ENCODE results near the gene MAD1L1. TPM values are rescaled to one million over a fixed set of nuclear protein-coding genes. Genes with fewer than 3 reads are reported as not detected.

Gene MAD1L1
- total and polyA plus RNA-seq, 4 donors, result 12.8 to 20.7 (median 16.5) TPM

DNA sequence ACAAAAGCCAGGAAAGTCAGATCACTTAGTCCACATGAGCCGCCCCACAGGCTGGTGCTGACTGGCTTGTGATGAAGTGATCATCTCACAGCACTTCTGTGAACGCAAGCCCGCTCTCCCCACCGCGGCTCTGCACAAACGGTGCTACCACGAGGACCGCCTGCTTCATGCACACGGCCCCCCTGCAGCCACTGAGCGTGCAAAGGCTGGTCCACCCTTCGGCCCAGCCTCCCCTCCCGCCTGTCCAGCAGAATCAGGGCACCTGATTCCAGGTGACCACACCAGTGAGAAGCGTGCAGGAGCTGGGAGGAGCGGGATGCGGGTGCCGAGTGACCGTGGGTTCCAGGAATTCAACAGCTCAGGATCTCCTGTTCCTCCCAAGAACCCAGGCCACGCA, 32.2 kb downstream of the MAD1L1 start:
- no peak for TF ChIP-seq JUND (IDR thresholded peaks at IDR 0.05)
- TF ChIP-seq EGR1 (IDR thresholded peaks at IDR 0.05; ENCODE audit: low read depth in 2 of 2), result no peak
- TF ChIP-seq SP1 (IDR thresholded peaks at IDR 0.05), result no peak
- no peak for TF ChIP-seq FOXA1 (IDR thresholded peaks at IDR 0.05)
- TF ChIP-seq, protein P1, sequence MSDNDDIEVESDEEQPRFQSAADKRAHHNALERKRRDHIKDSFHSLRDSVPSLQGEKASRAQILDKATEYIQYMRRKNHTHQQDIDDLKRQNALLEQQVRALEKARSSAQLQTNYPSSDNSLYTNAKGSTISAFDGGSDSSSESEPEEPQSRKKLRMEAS (IDR thresholded peaks at IDR 0.05), result no peak
- no peak for TF ChIP-seq HNF4G (IDR thresholded peaks at IDR 0.05)
- TF ChIP-seq REST (IDR thresholded peaks at IDR 0.05), result no peak
- TF ChIP-seq, protein P2, sequence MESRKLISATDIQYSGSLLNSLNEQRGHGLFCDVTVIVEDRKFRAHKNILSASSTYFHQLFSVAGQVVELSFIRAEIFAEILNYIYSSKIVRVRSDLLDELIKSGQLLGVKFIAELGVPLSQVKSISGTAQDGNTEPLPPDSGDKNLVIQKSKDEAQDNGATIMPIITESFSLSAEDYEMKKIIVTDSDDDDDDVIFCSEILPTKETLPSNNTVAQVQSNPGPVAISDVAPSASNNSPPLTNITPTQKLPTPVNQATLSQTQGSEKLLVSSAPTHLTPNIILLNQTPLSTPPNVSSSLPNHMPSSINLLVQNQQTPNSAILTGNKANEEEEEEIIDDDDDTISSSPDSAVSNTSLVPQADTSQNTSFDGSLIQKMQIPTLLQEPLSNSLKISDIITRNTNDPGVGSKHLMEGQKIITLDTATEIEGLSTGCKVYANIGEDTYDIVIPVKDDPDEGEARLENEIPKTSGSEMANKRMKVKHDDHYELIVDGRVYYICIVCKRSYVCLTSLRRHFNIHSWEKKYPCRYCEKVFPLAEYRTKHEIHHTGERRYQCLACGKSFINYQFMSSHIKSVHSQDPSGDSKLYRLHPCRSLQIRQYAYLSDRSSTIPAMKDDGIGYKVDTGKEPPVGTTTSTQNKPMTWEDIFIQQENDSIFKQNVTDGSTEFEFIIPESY (IDR thresholded peaks at IDR 0.05), result no peak
- TF ChIP-seq RAD21 (IDR thresholded peaks at IDR 0.05), result no peak
- no peak for TF ChIP-seq RXRA (IDR thresholded peaks at IDR 0.05)
- TF ChIP-seq FOXA2 (IDR thresholded peaks at IDR 0.05), result no peak
- TF ChIP-seq GABPA (IDR thresholded peaks at IDR 0.05 in 1 of 2, conservative IDR thresholded peaks at IDR 0.05 in 1 of 2), result no peak
- TF ChIP-seq, protein P3, sequence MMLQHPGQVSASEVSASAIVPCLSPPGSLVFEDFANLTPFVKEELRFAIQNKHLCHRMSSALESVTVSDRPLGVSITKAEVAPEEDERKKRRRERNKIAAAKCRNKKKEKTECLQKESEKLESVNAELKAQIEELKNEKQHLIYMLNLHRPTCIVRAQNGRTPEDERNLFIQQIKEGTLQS (IDR thresholded peaks at IDR 0.05), result no peak
- no peak for TF ChIP-seq YY1 (IDR thresholded peaks at IDR 0.05)
- no peak for TF ChIP-seq HNF4A (conservative IDR thresholded peaks at IDR 0.05)
- TF ChIP-seq CTCF (IDR thresholded peaks at IDR 0.05; ENCODE audit: low read depth, low read length, missing input control), result no peak
- Histone ChIP-seq H3K4me3 (ENCODE audit: low read depth in 1 of 3, low read length in 3 of 3) (no peak overlapping the region), H3K36me3 (ENCODE audit: control insufficient read depth in 4 of 4, insufficient read depth in 3 of 4, low read depth in 1 of 4, low read length in 3 of 4) (peaks cover under 1 to 10% (median 3%) of the 10 kb centered on the region in 4 donors)

More for the DNA sequence above, 32.2 kb downstream of the MAD1L1 start:
- 98% methylated on average over 18 of the region's 18 CpGs for WGBS
- no peak for DNase-seq (ENCODE audit: low spot score)
- peaks cover 0 to 5% (median 1%) of the 10 kb centered on the region in 4 donors for H3K9me3 ChIP-seq (ENCODE audit: control insufficient read depth in 4 of 4, low read length in 3 of 4)
- no peak overlapping the region for H3K27ac ChIP-seq (ENCODE audit: low read depth in 1 of 2, low read length in 2 of 2)
- no peak overlapping the region for H3K9ac ChIP-seq (ENCODE audit: low read depth in 1 of 2, low read length in 2 of 2)
- H3K27me3 ChIP-seq (ENCODE audit: control insufficient read depth in 4 of 4, insufficient read depth in 4 of 4, low read length in 3 of 4), result no peaks in the 10 kb centered on the region
- H3K4me1 ChIP-seq (ENCODE audit: control insufficient read depth in 4 of 4, insufficient read depth in 4 of 4, low read length in 3 of 4), result no peaks in the 10 kb centered on the region
